H7 (cell line): Measurements from ENCODE around the gene RAD51B. TPM values are rescaled to one million over a fixed set of nuclear protein-coding genes. Genes with fewer than 3 reads are reported as not detected.

Experiments
- DNase-seq: peaks from one replicate; pipeline ENCODE4 v3.0.0; 2012
- H3K27me3 ChIP-seq: 2 replicates; pipeline ENCODE4 v1.6.0; 2011; ENCODE audit warnings: mild to moderate bottlenecking, low read length; ENCODE audit not compliant: control insufficient read depth, insufficient read depth
- H3K36me3 ChIP-seq: replicated peaks from 2 replicates; pipeline ENCODE4 v1.5.1; 2011; ENCODE audit warnings: low read length; ENCODE audit not compliant: control insufficient read depth, insufficient read depth
- H3K4me3 ChIP-seq: 2 replicates; pipeline ENCODE4 v1.5.1; 2011; ENCODE audit warnings: low read depth, mild to moderate bottlenecking, control low read depth, low read length, moderate library complexity; ENCODE audit not compliant: insufficient read depth
- total RNA-seq: library from RNA; depleted of rRNA; stranded (reverse); fragments of >200 nt; shearing (Covaris generic); gene quantifications from 2 replicates; pipeline ENCODE4 v1.2.3, GENCODE V29; 2014

RAD51B gene
- total RNA-seq, 1 experiment from 2014 or later, result 9.6 TPM

GRCh38 chr14:68315081-68315480 lies 495.5 kb downstream of the RAD51B start:
- Histone ChIP-seq H3K4me3 (no peak overlapping the region), H3K27me3 (no peaks in the 10 kb centered on the region), H3K36me3 (no peaks in the 10 kb centered on the region)
- no peak for DNase-seq

- DNase-seq, result no peak
- Histone ChIP-seq H3K4me3 (no peak overlapping the region), H3K36me3 (no peaks in the 10 kb centered on the region), H3K27me3 (no peaks in the 10 kb centered on the region)
Observed at GRCh38 chr14:68316078-68316868, 496.7 kb downstream of the RAD51B start.

- DNase-seq, result no peak
- no peaks in the 10 kb centered on the region for H3K36me3 ChIP-seq
Observed at GRCh38 chr14:68317239-68317638, 497.7 kb downstream of the RAD51B start.

GRCh38 chr14:68318828-68319227 lies 499.2 kb downstream of the RAD51B start:
- H3K36me3 ChIP-seq, result no peaks in the 10 kb centered on the region; the same call in 1 of the 2 replicates
- H3K27me3 ChIP-seq, result no peaks in the 10 kb centered on the region

More at GRCh38 chr14:68317239-68317638, 497.7 kb downstream of the RAD51B start:
- Histone ChIP-seq H3K4me3 (no peak overlapping the region), H3K27me3 (no peaks in the 10 kb centered on the region)

GRCh38 chr14:68320495-68320894 lies 500.9 kb downstream of the RAD51B start:
- no peaks in the 10 kb centered on the region; the same call in 1 of the 2 replicates for H3K36me3 ChIP-seq
- no peak for DNase-seq
- no peak overlapping the region for H3K4me3 ChIP-seq
- no peaks in the 10 kb centered on the region for H3K27me3 ChIP-seq

More at GRCh38 chr14:68318828-68319227, 499.2 kb downstream of the RAD51B start:
- DNase-seq, result no peak
- no peak overlapping the region for H3K4me3 ChIP-seq

- DNase-seq, result no peak
- Histone ChIP-seq H3K36me3 (no peaks in the 10 kb centered on the region; the same call in 1 of the 2 replicates), H3K4me3 (no peak overlapping the region), H3K27me3 (no peaks in the 10 kb centered on the region)
Observed at GRCh38 chr14:68322940-68323620, 503.5 kb downstream of the RAD51B start.

GRCh38 chr14:68325267-68325807 lies 505.8 kb downstream of the RAD51B start:
- Histone ChIP-seq H3K4me3 (no peak overlapping the region), H3K27me3 (no peaks in the 10 kb centered on the region), H3K36me3 (no peaks in the 10 kb centered on the region; the same call in none of the 2 replicates)
- no peak for DNase-seq

GRCh38 chr14:68327231-68327630 lies 507.7 kb downstream of the RAD51B start:
- Histone ChIP-seq H3K36me3 (no peaks in the 10 kb centered on the region; the same call in none of the 2 replicates), H3K27me3 (no peaks in the 10 kb centered on the region)

GRCh38 chr14:68328509-68328908 lies 508.9 kb downstream of the RAD51B start:
- Histone ChIP-seq H3K36me3 (no peaks in the 10 kb centered on the region; the same call in 1 of the 2 replicates), H3K4me3 (no peak overlapping the region), H3K27me3 (no peaks in the 10 kb centered on the region)
- no peak for DNase-seq

More at GRCh38 chr14:68327231-68327630, 507.7 kb downstream of the RAD51B start:
- no peak for DNase-seq
- H3K4me3 ChIP-seq, result no peak overlapping the region

GRCh38 chr14:68331426-68331825 lies 511.8 kb downstream of the RAD51B start:
- DNase-seq, result no peak
- H3K27me3 ChIP-seq, result no peaks in the 10 kb centered on the region
- H3K4me3 ChIP-seq, result no peak overlapping the region
- no peaks in the 10 kb centered on the region; the same call in 1 of the 2 replicates for H3K36me3 ChIP-seq

- Histone ChIP-seq H3K4me3 (no peak overlapping the region), H3K27me3 (no peaks in the 10 kb centered on the region), H3K36me3 (no peaks in the 10 kb centered on the region; the same call in 1 of the 2 replicates)
- DNase-seq, result no peak
Observed at GRCh38 chr14:68331991-68332390, 512.4 kb downstream of the RAD51B start.

- no peaks in the 10 kb centered on the region for H3K27me3 ChIP-seq
- no peak for DNase-seq
- no peak overlapping the region for H3K4me3 ChIP-seq
- H3K36me3 ChIP-seq, result no peaks in the 10 kb centered on the region; the same call in 1 of the 2 replicates
Observed at GRCh38 chr14:68333262-68333661, 513.7 kb downstream of the RAD51B start.

- no peak for DNase-seq
- no peaks in the 10 kb centered on the region for H3K27me3 ChIP-seq
- no peak overlapping the region for H3K4me3 ChIP-seq
- H3K36me3 ChIP-seq, result no peaks in the 10 kb centered on the region
Observed at GRCh38 chr14:68335312-68335711, 515.7 kb downstream of the RAD51B start.

- H3K36me3 ChIP-seq, result no peaks in the 10 kb centered on the region
- no peak overlapping the region for H3K4me3 ChIP-seq
- H3K27me3 ChIP-seq, result no peaks in the 10 kb centered on the region
- no peak for DNase-seq
Observed at GRCh38 chr14:68336165-68336564, 516.6 kb downstream of the RAD51B start.

- no peak for DNase-seq
- no peaks in the 10 kb centered on the region for H3K27me3 ChIP-seq
- H3K36me3 ChIP-seq, result no peaks in the 10 kb centered on the region
- H3K4me3 ChIP-seq, result no peak overlapping the region
Observed at GRCh38 chr14:68337279-68337678, 517.7 kb downstream of the RAD51B start.
